Myocyte (in vitro differentiated cells): ENCODE measurements around the gene ABCG4. TPM values are rescaled to one million over a fixed set of nuclear protein-coding genes. Genes with fewer than 3 reads are reported as not detected.

Experiments used
- DNase-seq: peaks from one replicate; pipeline ENCODE4 v3.0.0-alpha.2; 2012; ENCODE audit warnings: low read depth
- total RNA-seq: library from RNA; depleted of rRNA; stranded (reverse); fragments of >200 nt; gene quantifications from 2 replicates; pipeline ENCODE4 v1.2.3, GENCODE V29; 2014

The ABCG4 gene
- total RNA-seq, 1 donor from 2014 or later = 0.08 TPM

- DNase-seq = no peak
Observed at GRCh38 chr11:119205080-119205479, 56.2 kb downstream of the ABCG4 start.

- peak; percentile 94 for DNase-seq
Observed at GRCh38 chr11:119205574-119206510, 57.0 kb downstream of the ABCG4 start, which contains the start of gene CBL. Gene CBL, plus strand, starts transcription at chr11:119206339. Its CDS starts 79 bp downstream, at chr11:119206418.

GRCh38 chr11:119206511-119207414 is 57.9 kb downstream of the ABCG4 start:
- peak; percentile 15 for DNase-seq

GRCh38 chr11:119207415-119207960 is 58.6 kb downstream of the ABCG4 start:
- no peak for DNase-seq

GRCh38 chr11:119209186-119209585 is 60.3 kb downstream of the ABCG4 start:
- DNase-seq = no peak

- no peak for DNase-seq
Observed at GRCh38 chr11:119210050-119210449, 61.2 kb downstream of the ABCG4 start.

Other genes starting within 250 kb of the ABCG4 start
- 15.2 and 22.1 TPM in 2 replicates for gene BCL9L, start 223.1 kb upstream of the ABCG4 start, total RNA-seq
- gene UPK2, start 192.8 kb upstream of the ABCG4 start, total RNA-seq = not detected in 2 replicates
- not detected in 2 replicates for gene FOXR1, start 177.3 kb upstream of the ABCG4 start, total RNA-seq
- gene CENATAC, start 150.9 kb upstream of the ABCG4 start, total RNA-seq = 14.6 and 15.7 TPM in 2 replicates
- 960 and 1,378 TPM in 2 replicates for gene RPS25, start 130.7 kb upstream of the ABCG4 start, total RNA-seq
- gene TRAPPC4, start 130.3 kb upstream of the ABCG4 start, total RNA-seq = 42.4 and 53.9 TPM in 2 replicates
- 19.0 and 19.3 TPM in 2 replicates for gene SLC37A4, start 118.2 kb upstream of the ABCG4 start, total RNA-seq
- gene HYOU1, start 91.8 kb upstream of the ABCG4 start, total RNA-seq = 104 and 157 TPM in 2 replicates
- gene VPS11, start 81.2 kb upstream of the ABCG4 start, total RNA-seq = 21.2 and 22.0 TPM in 2 replicates
- gene HMBS, start 64.2 kb upstream of the ABCG4 start, total RNA-seq = 4.1 and 10.3 TPM in 2 replicates
- gene DPAGT1, start 47.2 kb upstream of the ABCG4 start, total RNA-seq = 24.5 and 25.5 TPM in 2 replicates
- 19.3 and 19.7 TPM in 2 replicates for gene C2CD2L, start 41.7 kb upstream of the ABCG4 start, total RNA-seq
- gene HINFP, start 27.5 kb upstream of the ABCG4 start, total RNA-seq = 12.9 and 16.7 TPM in 2 replicates
- gene NLRX1, start 19.7 kb downstream of the ABCG4 start, total RNA-seq = 22.8 and 24.1 TPM in 2 replicates
- gene NHERF4, start 36.4 kb downstream of the ABCG4 start, total RNA-seq = not detected in 2 replicates
- 8.2 and 9.1 TPM in 2 replicates for gene CBL, start 57.3 kb downstream of the ABCG4 start, total RNA-seq
- gene MCAM, start 168.1 kb downstream of the ABCG4 start, total RNA-seq = 57.3 and 68.7 TPM in 2 replicates
- 2.6 and 3.8 TPM in 2 replicates for gene RNF26, start 185.5 kb downstream of the ABCG4 start, total RNA-seq
- gene C1QTNF5, start 191.8 kb downstream of the ABCG4 start, total RNA-seq = 71.5 and 72.1 TPM in 2 replicates
- 0.05 and 0.31 TPM in 2 replicates for gene MFRP, start 197.7 kb downstream of the ABCG4 start, total RNA-seq
- 10.0 and 18.4 TPM in 2 replicates for gene USP2, start 232.6 kb downstream of the ABCG4 start, total RNA-seq